GM12878 (cell line): ENCODE results near the gene PLAGL2. TPM values are rescaled to one million over a fixed set of nuclear protein-coding genes. Genes with fewer than 3 reads are reported as not detected.

ENCODE experiments used
- ATAC-seq: fragments of 200-7000 bp; cut with Tn5 transposase; 3 replicates; pipeline ENCODE4 v1.9.1; 2020; ENCODE audit warnings: mild to moderate bottlenecking, moderate library complexity
- BruUV-seq: library from RNA; stranded (reverse); fragments of 400-500 nt; replicated peaks from 2 replicates; lab custom pipeline; 2021; lab: Mats Ljungman, UMichigan
- CTCF ChIA-PET: fragments of 300-600 bp; sonication (Branson Sonifier 250); formaldehyde crosslinking; extraction: SDS; loops from one replicate; lab custom pipeline; 2021; ENCODE audit warnings: inconsistent platforms; lab: Yijun Ruan, JAX
- POLR2A ChIA-PET: fragments of 350-600 bp; formaldehyde crosslinking; extraction: SDS; loops from one replicate; lab custom pipeline; 2021; ENCODE audit warnings: inconsistent platforms; lab: Charles Lee
- RAD21 ChIA-PET: fragments of 300-600 bp; sonication (Branson Sonifier 250); formaldehyde crosslinking; loops from one replicate; lab custom pipeline; 2023; ENCODE audit warnings: antibody characterized with exemption; ENCODE audit not compliant: unreplicated experiment; lab: Charles Lee
- SMC1A ChIA-PET: fragments of 300-600 bp; sonication (Branson Sonifier 250); formaldehyde crosslinking; loops from one replicate; lab custom pipeline; 2023; ENCODE audit not compliant: unreplicated experiment, uncharacterized antibody; lab: Charles Lee
- DNase-seq: peaks from one replicate; pipeline ENCODE4 v3.0.0-alpha.2; 2011; ENCODE audit warnings: low read depth, low spot score
- FAIRE-seq: peaks from 3 replicates; lab custom pipeline; 2011; peaks lifted over from hg19 to GRCh38; lab: Jason Lieb, UNC
- H2AFZ ChIP-seq: 2 replicates; pipeline ENCODE4 v1.6.0; 2011; ENCODE audit warnings: low read depth, low read length, control low read depth; ENCODE audit not compliant: control insufficient read depth
- H3K27ac ChIP-seq: 2 replicates; pipeline ENCODE4 v1.5.1; 2011; ENCODE audit warnings: control low read depth; ENCODE audit not compliant: control insufficient read depth, insufficient read depth
- H3K27me3 ChIP-seq, 2 experiments: replicated peaks in 1 of 2; 2 replicates each; pipeline versions ENCODE4 v1.6.0 to v1.6.1; 2011; ENCODE audit warnings: low read length in 1 of 2; ENCODE audit not compliant: control insufficient read depth in 2 of 2, insufficient read depth in 2 of 2
- H3K36me3 ChIP-seq, 2 experiments: 2 replicates each; pipeline ENCODE4 v1.5.1; 2011; ENCODE audit warnings: low read length in 1 of 2; ENCODE audit not compliant: control insufficient read depth in 2 of 2, insufficient read depth in 2 of 2
- H3K4me1 ChIP-seq: 2 replicates; pipeline ENCODE4 v1.6.1; 2011; ENCODE audit warnings: mild to moderate bottlenecking, low read length, moderate library complexity, mixed read lengths; ENCODE audit not compliant: control insufficient read depth, insufficient read depth
- H3K4me2 ChIP-seq: 2 replicates; pipeline ENCODE4 v1.6.0; 2011; ENCODE audit warnings: control low read depth; ENCODE audit not compliant: control insufficient read depth, insufficient read depth
- H3K4me3 ChIP-seq: fragments of 200-600 bp; sonication (generic); 2 replicates; pipeline ENCODE4 v1.5.1; 2016
- H3K79me2 ChIP-seq: 2 replicates; pipeline ENCODE4 v1.6.0; 2011; ENCODE audit warnings: low read length; ENCODE audit not compliant: control insufficient read depth, insufficient read depth
- H3K9ac ChIP-seq: 2 replicates; pipeline ENCODE4 v1.8.0; 2011; ENCODE audit warnings: low read length, control low read depth, mixed read lengths; ENCODE audit not compliant: control insufficient read depth, insufficient read depth
- H3K9me3 ChIP-seq: replicated peaks from 3 replicates; pipeline ENCODE4 v1.5.1; 2011; ENCODE audit warnings: mild to moderate bottlenecking, low read length; ENCODE audit not compliant: control insufficient read depth, insufficient read depth
- H4K20me1 ChIP-seq: 2 replicates; pipeline ENCODE4 v1.6.0; 2011; ENCODE audit not compliant: control insufficient read depth, insufficient read depth
- BHLHE40 ChIP-seq, 2 experiments: fragments of 450-650 bp in 1 of 2; IDR thresholded peaks; 2 replicates each; pipeline ENCODE4 v1.6.1; 2011 to 2017; ENCODE audit warnings: low read depth in 2 of 2, borderline replicate concordance in 1 of 2, improper control_type of control experiment in 1 of 2, low read length in 1 of 2, mild to moderate bottlenecking in 1 of 2
- CEBPB ChIP-seq, 2 experiments: fragments of 150-350 bp in 1 of 2; IDR thresholded peaks; 2 replicates each; pipeline ENCODE4 v1.6.1; 2012 to 2014; ENCODE audit warnings: low read depth in 2 of 2, low read length in 2 of 2, borderline replicate concordance in 1 of 2, inconsistent platforms in 1 of 2
- CHD4 ChIP-seq: fragments of 200-600 bp; sonication (generic); IDR thresholded peaks from 2 replicates; pipeline ENCODE4 v1.6.1; 2016; ENCODE audit warnings: mild to moderate bottlenecking
- IRF5 ChIP-seq: fragments of 450-650 bp; IDR thresholded peaks from 2 replicates; pipeline ENCODE4 v1.6.1; 2017; ENCODE audit warnings: borderline replicate concordance
- KAT2A ChIP-seq: conservative IDR thresholded peaks from 2 replicates; pipeline ENCODE4 v1.6.1; 2011; ENCODE audit warnings: low read depth, low read length; ENCODE audit not compliant: control insufficient read depth
- PAX8 ChIP-seq: fragments of 450-650 bp; IDR thresholded peaks from 2 replicates; pipeline ENCODE4 v1.6.1; 2017; ENCODE audit warnings: mild to moderate bottlenecking, moderate library complexity
- SUZ12 ChIP-seq: fragments of 200-600 bp; sonication (generic); IDR thresholded peaks from one replicate; pipeline ENCODE4 v1.6.1; 2018; ENCODE audit warnings: antibody characterized with exemption, mild to moderate bottlenecking; ENCODE audit not compliant: unreplicated experiment
- TCF3 ChIP-seq: IDR thresholded peaks from 2 replicates; pipeline ENCODE4 v1.6.1; 2012; ENCODE audit warnings: low read depth, mild to moderate bottlenecking, low read length, borderline replicate concordance; ENCODE audit not compliant: insufficient read depth
- ZSCAN29 ChIP-seq: fragments of 450-650 bp; IDR thresholded peaks from 2 replicates; pipeline ENCODE4 v1.6.1; 2017; ENCODE audit warnings: mild to moderate bottlenecking, moderate library complexity
- WGBS: methylation state at CpG from one replicate; pipeline ENCODE4 v1.1.6; 2016; ENCODE audit warnings: low lambda C conversion rate; ENCODE audit not compliant: insufficient replicate concordance, insufficient coverage; ENCODE audit errors: missing lambda C conversion rate; 5-methylcytosine and 5-hydroxymethylcytosine counted together
- in situ Hi-C: fragments of 300-500 bp; cut with MboI; formaldehyde crosslinking; loops from 9 replicates; pipeline ENCODE4 v1.14.3; 2018; ENCODE audit warnings: mixed read lengths
- intact Hi-C: fragments of 100-400 bp; cut with micrococcal nuclease; formaldehyde crosslinking; loops from one replicate; pipeline ENCODE4 v1.14.2; 2022; ENCODE audit not compliant: unreplicated experiment
- polyA plus RNA-seq, 11 experiments: library from polyadenylated mRNA; depleted of rRNA in 4 of 11; unstranded in 6 of 11; stranded (reverse) in 5 of 11; fragments of >200 nt; fragmentation: Nextera tagmentation in 4 of 11; fragmentation: Illumina TruSeq in 1 of 11; extraction: Ambion mirVana in 4 of 11; extraction: Trizol in 1 of 11; gene quantifications; 1 replicate in 1 of 11; 2 replicates in 10 of 11; pipeline versions ENCODE4 v1.2.1 to v1.2.3, GENCODE V29; 2011 to 2016; ENCODE audit warnings: inconsistent platforms in 2 of 11, missing spikeins in 2 of 11, low read depth in 1 of 11
- total RNA-seq, 4 experiments: library from RNA; depleted of rRNA in 3 of 4; stranded (reverse); fragments of >200 nt in 3 of 4; fragmentation: Illumina TruSeq in 1 of 4; extraction: Trizol in 1 of 4; gene quantifications; 2 replicates each; pipeline versions ENCODE4 v1.2.1 to v1.2.3, GENCODE V29; 2013 to 2021
- TF ChIP-seq, protein P1 (sequence below), 3 experiments: IDR thresholded peaks in 2 of 3; conservative IDR thresholded peaks in 1 of 3; 2 replicates each; pipeline ENCODE4 v1.5.1; 2011; ENCODE audit warnings: low read depth in 3 of 3, low read length in 3 of 3, mild to moderate bottlenecking in 3 of 3, control low read depth in 2 of 3, moderate library complexity in 2 of 3, inconsistent platforms in 1 of 3, mixed read lengths in 1 of 3; ENCODE audit not compliant: control insufficient read depth in 2 of 3, insufficient read depth in 1 of 3; ENCODE audit errors: extremely low read depth in 1 of 3
- TF ChIP-seq, protein P2 (sequence below): IDR thresholded peaks from 2 replicates; pipeline ENCODE4 v1.6.1; 2012; ENCODE audit warnings: low read depth, low read length, improper control_type of control experiment

Gene PLAGL2
- total and polyA plus RNA-seq, 10 of the 15 experiments (the other 5 are each of a cell fraction or from before 2014, with no cell fraction given) = 4.4 to 32.3 (median 13.3) TPM

- peaks cover 8% of the 10 kb centered on the region for H3K4me1 ChIP-seq
- H2AFZ ChIP-seq = no peak overlapping the region
- peaks cover 16 to 24% of the 10 kb centered on the region in 2 experiments for H3K36me3 ChIP-seq
- H3K9ac ChIP-seq = no peak overlapping the region
- H3K4me2 ChIP-seq = no peak overlapping the region
- in situ Hi-C loops (no loop called here), intact Hi-C loops (no loop called here)
- POLR2A ChIA-PET = interaction anchor here (0.6 kb wide), 1 partner anchor 222 kb away, joined by 4 read pairs; no protein-coding TSS in a partner anchor
- H3K27me3 ChIP-seq = no peaks in the 10 kb centered on the region
- DNase-seq = no peak
- WGBS = 96% methylated on average over 5 of the region's 5 CpGs
- CTCF ChIA-PET = no interaction called here
- BruUV-seq = no TSS peak
- H3K27ac ChIP-seq = no peak overlapping the region
- TF ChIP-seq CEBPB (IDR thresholded peaks at IDR 0.05; ENCODE audit: borderline replicate concordance in 1 of 2, low read depth in 2 of 2, low read length in 2 of 2) (no peak), SUZ12 (no peak)
- TF ChIP-seq, all 136 proteins: peak for 0
- SMC1A ChIA-PET = interaction anchor here (0.8 kb wide), 1 partner anchor 8 kb away, joined by 3 read pairs; no protein-coding TSS in a partner anchor
- no peak for FAIRE-seq
- no peaks in the 10 kb centered on the region for H3K9me3 ChIP-seq
- H3K79me2 ChIP-seq = no peaks in the 10 kb centered on the region
- no peak overlapping the region for H3K4me3 ChIP-seq
- RAD21 ChIA-PET = no interaction called here
- no peaks in the 10 kb centered on the region for H4K20me1 ChIP-seq
- no peak for ATAC-seq
Measured at GRCh38 chr20:32159766-32160221, 47.7 kb downstream of the PLAGL2 start.

DNA sequence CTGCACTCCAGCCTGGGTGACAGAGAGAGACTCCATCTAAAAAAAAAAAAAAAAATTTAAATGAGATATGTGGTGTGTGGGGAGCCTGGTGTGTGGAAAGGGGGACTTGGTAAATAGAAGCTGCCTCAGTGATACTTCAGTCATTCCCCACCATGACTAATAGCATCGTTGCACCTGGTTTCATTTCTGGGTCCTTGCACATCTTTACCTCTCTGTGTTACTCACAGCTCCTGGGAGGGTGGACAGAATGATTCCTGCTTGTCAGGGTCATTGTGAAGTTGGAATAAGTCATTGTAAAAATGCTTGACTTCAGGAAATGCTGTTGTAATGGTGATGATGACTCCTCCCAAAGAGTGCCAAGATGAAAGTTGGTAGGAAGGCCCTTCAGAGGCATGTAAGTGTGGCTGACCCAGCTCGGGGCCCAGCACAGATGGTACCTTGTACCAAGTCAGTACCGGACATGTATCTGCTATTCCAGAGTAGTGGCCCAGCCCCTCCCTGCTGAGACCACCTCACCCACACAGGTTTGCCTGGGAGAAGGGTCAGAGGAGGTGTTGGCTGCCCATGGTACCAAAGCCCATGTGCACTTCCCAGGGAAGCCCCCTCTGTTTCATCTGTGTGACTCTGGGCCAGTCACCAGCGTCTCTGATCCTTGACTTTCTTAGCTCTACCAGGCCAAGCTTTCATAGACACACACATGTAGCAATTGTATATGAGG lies 48.4 kb downstream of the PLAGL2 start:
- 74% methylated on average over 4 of the region's 4 CpGs for WGBS
- peaks cover 10% of the 10 kb centered on the region for H3K4me1 ChIP-seq
- H3K9me3 ChIP-seq = no peaks in the 10 kb centered on the region
- CTCF ChIA-PET = interaction anchor here (0.7 kb wide), 1 partner anchor 92 kb away, joined by 3 read pairs; no protein-coding TSS in a partner anchor
- no peak for DNase-seq
- no peak overlapping the region for H3K4me2 ChIP-seq
- H3K9ac ChIP-seq = no peak overlapping the region
- no peak for FAIRE-seq
- H3K4me3 ChIP-seq = no peak overlapping the region
- no peak overlapping the region for H3K27ac ChIP-seq
- H3K36me3 ChIP-seq = peaks cover 13 to 24% of the 10 kb centered on the region in 2 experiments
- H3K79me2 ChIP-seq = no peaks in the 10 kb centered on the region
- intact Hi-C loops = no loop called here
- no peaks in the 10 kb centered on the region for H3K27me3 ChIP-seq
- no peak overlapping the region for H2AFZ ChIP-seq
- no peaks in the 10 kb centered on the region for H4K20me1 ChIP-seq
- in situ Hi-C loops = no loop called here
- POLR2A ChIA-PET = interaction anchor here (0.6 kb wide), 1 partner anchor 223 kb away, joined by 4 read pairs; no protein-coding TSS in a partner anchor
- no peak for ATAC-seq
- RAD21 ChIA-PET = no interaction called here
- SMC1A ChIA-PET = interaction anchor here (0.8 kb wide), 1 partner anchor 8 kb away, joined by 3 read pairs; no protein-coding TSS in a partner anchor
- BruUV-seq = no TSS peak
- TF ChIP-seq IRF5 (no peak), ZSCAN29 (no peak), PAX8 (no peak), CHD4 (no peak), BHLHE40 (IDR thresholded peaks at IDR 0.05; ENCODE audit: borderline replicate concordance in 1 of 2, low read depth in 2 of 2, low read length in 1 of 2) (no peak), KAT2A (no peak), TCF3 (no peak)
- TF ChIP-seq, protein P1, sequence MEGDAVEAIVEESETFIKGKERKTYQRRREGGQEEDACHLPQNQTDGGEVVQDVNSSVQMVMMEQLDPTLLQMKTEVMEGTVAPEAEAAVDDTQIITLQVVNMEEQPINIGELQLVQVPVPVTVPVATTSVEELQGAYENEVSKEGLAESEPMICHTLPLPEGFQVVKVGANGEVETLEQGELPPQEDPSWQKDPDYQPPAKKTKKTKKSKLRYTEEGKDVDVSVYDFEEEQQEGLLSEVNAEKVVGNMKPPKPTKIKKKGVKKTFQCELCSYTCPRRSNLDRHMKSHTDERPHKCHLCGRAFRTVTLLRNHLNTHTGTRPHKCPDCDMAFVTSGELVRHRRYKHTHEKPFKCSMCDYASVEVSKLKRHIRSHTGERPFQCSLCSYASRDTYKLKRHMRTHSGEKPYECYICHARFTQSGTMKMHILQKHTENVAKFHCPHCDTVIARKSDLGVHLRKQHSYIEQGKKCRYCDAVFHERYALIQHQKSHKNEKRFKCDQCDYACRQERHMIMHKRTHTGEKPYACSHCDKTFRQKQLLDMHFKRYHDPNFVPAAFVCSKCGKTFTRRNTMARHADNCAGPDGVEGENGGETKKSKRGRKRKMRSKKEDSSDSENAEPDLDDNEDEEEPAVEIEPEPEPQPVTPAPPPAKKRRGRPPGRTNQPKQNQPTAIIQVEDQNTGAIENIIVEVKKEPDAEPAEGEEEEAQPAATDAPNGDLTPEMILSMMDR (IDR thresholded peaks at IDR 0.05 in 2 of 3, conservative IDR thresholded peaks at IDR 0.05 in 1 of 3; ENCODE audit: control insufficient read depth in 2 of 3, extremely low read depth in 1 of 3, insufficient read depth in 1 of 3, low read depth in 3 of 3, low read length in 3 of 3) = no peak
- TF ChIP-seq, protein P2, sequence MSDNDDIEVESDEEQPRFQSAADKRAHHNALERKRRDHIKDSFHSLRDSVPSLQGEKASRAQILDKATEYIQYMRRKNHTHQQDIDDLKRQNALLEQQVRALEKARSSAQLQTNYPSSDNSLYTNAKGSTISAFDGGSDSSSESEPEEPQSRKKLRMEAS = no peak
